DOHH2 (cell line): ENCODE results near the gene SMARCA4.

Source experiments
- EZH2phosphoT487 ChIP-seq: fragments of 200-600 bp; sonication (generic); IDR thresholded peaks from 2 replicates; pipeline ENCODE4 v1.6.1; 2017; ENCODE audit warnings: borderline replicate concordance, mild to moderate bottlenecking, antibody characterized with exemption, low read length, moderate library complexity, mixed read lengths
- TF ChIP-seq, protein P1 (sequence below): fragments of 200-600 bp; sonication (generic); IDR thresholded peaks from one replicate; pipeline ENCODE4 v1.5.1; 2014; ENCODE audit warnings: antibody characterized with exemption, mild to moderate bottlenecking, low read depth, low read length; ENCODE audit not compliant: poor library complexity, severe bottlenecking

DNA sequence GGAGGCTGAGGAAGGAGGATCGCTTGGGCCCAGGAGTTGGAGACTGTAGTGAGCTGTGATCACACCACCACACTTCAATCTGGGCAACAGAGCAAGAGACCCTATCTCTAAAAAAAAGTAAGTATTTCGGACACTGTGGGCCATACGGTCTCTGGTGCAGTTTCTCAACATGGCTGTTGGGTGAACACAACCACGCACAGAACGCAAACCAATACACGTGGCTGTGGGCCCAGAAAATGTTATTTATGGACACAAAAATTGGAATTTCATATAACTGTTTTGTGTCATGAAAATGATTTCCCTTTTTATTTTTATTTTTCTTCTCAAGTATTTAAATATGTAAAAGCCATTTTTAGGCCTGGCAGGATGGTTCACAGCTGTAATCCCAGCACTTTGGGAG, 147.9 kb downstream of the SMARCA4 start:
- TF ChIP-seq, protein P1, sequence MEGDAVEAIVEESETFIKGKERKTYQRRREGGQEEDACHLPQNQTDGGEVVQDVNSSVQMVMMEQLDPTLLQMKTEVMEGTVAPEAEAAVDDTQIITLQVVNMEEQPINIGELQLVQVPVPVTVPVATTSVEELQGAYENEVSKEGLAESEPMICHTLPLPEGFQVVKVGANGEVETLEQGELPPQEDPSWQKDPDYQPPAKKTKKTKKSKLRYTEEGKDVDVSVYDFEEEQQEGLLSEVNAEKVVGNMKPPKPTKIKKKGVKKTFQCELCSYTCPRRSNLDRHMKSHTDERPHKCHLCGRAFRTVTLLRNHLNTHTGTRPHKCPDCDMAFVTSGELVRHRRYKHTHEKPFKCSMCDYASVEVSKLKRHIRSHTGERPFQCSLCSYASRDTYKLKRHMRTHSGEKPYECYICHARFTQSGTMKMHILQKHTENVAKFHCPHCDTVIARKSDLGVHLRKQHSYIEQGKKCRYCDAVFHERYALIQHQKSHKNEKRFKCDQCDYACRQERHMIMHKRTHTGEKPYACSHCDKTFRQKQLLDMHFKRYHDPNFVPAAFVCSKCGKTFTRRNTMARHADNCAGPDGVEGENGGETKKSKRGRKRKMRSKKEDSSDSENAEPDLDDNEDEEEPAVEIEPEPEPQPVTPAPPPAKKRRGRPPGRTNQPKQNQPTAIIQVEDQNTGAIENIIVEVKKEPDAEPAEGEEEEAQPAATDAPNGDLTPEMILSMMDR: no peak
- no peak for TF ChIP-seq EZH2phosphoT487
